Skeletal muscle tissue (tissue), 4 donors: Measurements from ENCODE around the gene SIAH2. TPM values are rescaled to one million over a fixed set of nuclear protein-coding genes. Genes with fewer than 3 reads are reported as not detected.
A peak's percentile ranks its signal among the peaks of the same experiment; 100 is the strongest.

Experiments
- H3K27ac ChIP-seq: one replicate; pipeline ENCODE4 v1.7.0; 2013; ENCODE audit warnings: mild to moderate bottlenecking, low read depth, low read length, inconsistent platforms
- H3K27me3 ChIP-seq, 3 donors: one replicate each; pipeline ENCODE4 v1.7.0; 2013; ENCODE audit warnings: low read length in 3 of 3; ENCODE audit not compliant: control insufficient read depth in 3 of 3, insufficient read depth in 3 of 3
- H3K36me3 ChIP-seq, 3 donors: one replicate each; pipeline ENCODE4 v1.7.0; 2013; ENCODE audit warnings: low read length in 3 of 3; ENCODE audit not compliant: control insufficient read depth in 3 of 3, insufficient read depth in 3 of 3
- H3K4me1 ChIP-seq, 3 donors: one replicate each; pipeline ENCODE4 v1.7.0; 2013; ENCODE audit warnings: low read length in 3 of 3, mild to moderate bottlenecking in 3 of 3; ENCODE audit not compliant: control insufficient read depth in 3 of 3, insufficient read depth in 3 of 3
- H3K4me3 ChIP-seq, 3 donors: one replicate each; pipeline ENCODE4 v1.7.0; 2013; ENCODE audit warnings: low read length in 3 of 3
- H3K9ac ChIP-seq, 3 donors: one replicate each; pipeline ENCODE4 v1.7.0; 2013; ENCODE audit warnings: low read length in 3 of 3, mild to moderate bottlenecking in 3 of 3, moderate library complexity in 2 of 3, low read depth in 1 of 3
- H3K9me3 ChIP-seq, 3 donors: one replicate each; pipeline ENCODE4 v1.7.0; 2013; ENCODE audit warnings: low read length in 3 of 3; ENCODE audit not compliant: control insufficient read depth in 3 of 3
- total RNA-seq: library from RNA; depleted of rRNA; stranded (reverse); fragments of >200 nt; gene quantifications from one replicate; pipeline ENCODE4 v1.2.3, GENCODE V29; 2014
- donor health status: Osteomylitis.

Gene SIAH2
- total RNA-seq, 1 donor from 2014 or later = 26.1 TPM

DNA sequence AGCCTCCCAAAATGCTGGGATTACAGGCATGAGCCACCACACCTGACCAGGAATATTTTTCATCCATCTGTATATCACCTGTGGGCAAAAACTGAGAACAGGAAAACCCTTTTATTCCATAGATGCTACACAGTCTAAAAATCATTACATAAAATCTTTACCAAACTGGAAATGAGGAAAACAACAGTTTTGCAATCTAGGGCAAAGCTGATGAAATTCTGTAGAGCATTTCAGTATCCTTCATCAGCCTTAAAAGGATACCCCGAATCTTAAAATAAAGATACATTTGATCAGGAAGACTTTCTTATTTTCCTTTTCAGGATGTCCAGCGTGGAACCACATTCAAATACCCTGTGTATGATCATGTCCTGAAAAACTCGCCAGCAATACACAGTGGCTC is 7.1 kb downstream of the SIAH2 start:
- peaks cover 32 to 37% (median 34%) of the 10 kb centered on the region in 3 donors for H3K4me1 ChIP-seq
- H3K27ac ChIP-seq = no peak overlapping the region
- peaks cover 0 to 7% (median 4%) of the 10 kb centered on the region in 3 donors for H3K36me3 ChIP-seq
- H3K9me3 ChIP-seq = no peaks in the 10 kb centered on the region
- no peak overlapping the region for H3K9ac ChIP-seq
- H3K4me3 ChIP-seq = no peak overlapping the region
- H3K27me3 ChIP-seq = no peaks in the 10 kb centered on the region

DNA sequence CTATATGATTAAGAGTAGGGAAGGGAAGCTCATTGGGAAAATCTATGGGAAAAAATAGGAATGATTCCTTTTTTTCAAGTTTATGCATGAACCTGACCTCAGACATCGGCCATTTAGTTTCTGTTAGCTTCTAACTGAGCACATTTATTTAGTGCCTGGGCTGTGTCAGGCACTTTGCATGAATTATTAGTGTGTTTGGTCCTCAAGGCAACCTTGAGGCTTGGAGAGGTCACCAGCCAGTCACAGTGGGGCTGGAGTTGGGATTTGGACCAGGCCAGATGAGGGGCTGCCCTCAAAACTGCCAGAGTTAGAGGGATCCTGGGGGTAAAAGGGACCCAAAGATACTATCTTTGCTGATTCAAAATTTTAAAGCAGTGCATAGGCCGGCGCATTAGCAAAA is 8.1 kb downstream of the SIAH2 start:
- no peak overlapping the region for H3K4me3 ChIP-seq
- peaks cover 0 to 7% (median 4%) of the 10 kb centered on the region in 3 donors for H3K36me3 ChIP-seq
- H3K9me3 ChIP-seq = no peaks in the 10 kb centered on the region
- no peak overlapping the region for H3K9ac ChIP-seq
- H3K27ac ChIP-seq = no peak overlapping the region
- no peaks in the 10 kb centered on the region for H3K27me3 ChIP-seq
- peaks cover 22 to 32% (median 29%) of the 10 kb centered on the region in 3 donors for H3K4me1 ChIP-seq

DNA sequence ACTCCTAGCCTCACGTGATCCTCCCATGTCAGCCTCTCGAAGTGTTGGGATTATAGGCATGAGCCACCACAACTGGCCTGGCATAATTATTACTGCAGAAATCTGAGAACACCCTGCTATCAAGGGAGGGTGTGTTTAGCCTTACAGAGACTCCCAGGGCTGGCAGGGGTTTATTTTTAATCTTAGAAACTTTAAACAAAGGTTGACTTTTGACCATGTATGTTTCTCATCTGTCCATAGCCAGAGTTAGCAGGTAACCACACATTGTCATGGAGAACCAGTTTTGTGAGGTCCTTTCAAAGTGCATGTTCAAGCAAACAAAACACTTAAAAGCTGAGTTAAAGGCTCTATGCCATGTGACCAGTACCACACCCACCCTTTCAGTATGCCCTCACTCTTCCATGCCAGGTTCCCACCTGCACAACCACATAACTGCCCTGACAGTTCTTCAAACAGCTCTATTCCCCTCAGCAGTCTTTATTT is 11.1 kb downstream of the SIAH2 start:
- H3K36me3 ChIP-seq = peaks cover 0 to 4% (median 4%) of the 10 kb centered on the region in 3 donors
- H3K27ac ChIP-seq = no peak overlapping the region
- H3K9ac ChIP-seq = no peak overlapping the region
- H3K27me3 ChIP-seq = no peaks in the 10 kb centered on the region
- H3K9me3 ChIP-seq = no peaks in the 10 kb centered on the region
- H3K4me1 ChIP-seq = peaks cover 12 to 28% (median 20%) of the 10 kb centered on the region in 3 donors
- H3K4me3 ChIP-seq = peak overlapping the region in 1 of 3 donors; percentile 4

DNA sequence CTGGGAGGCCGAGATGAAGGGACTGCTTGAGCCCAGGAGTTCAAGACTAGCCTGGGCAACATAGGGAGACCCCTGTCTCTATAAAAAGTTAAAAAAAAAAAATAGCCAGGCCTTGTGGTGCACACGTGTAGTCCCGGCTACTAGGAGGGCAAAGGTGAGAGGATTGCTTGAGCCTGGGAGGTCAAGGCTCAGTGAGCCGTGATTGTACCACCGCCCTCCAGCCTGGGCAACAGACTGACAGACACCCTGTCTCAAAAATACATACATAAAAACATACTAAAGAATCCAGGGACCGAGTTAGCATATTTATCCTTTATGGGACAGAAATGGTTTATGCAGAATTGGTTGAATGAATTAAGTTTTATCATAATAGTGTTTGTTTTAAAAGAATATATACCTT is 13.7 kb downstream of the SIAH2 start:
- no peak overlapping the region for H3K4me3 ChIP-seq
- H3K27me3 ChIP-seq = no peaks in the 10 kb centered on the region
- H3K9me3 ChIP-seq = no peaks in the 10 kb centered on the region
- peaks cover 9 to 33% (median 12%) of the 10 kb centered on the region in 3 donors for H3K4me1 ChIP-seq
- peaks cover 0 to 4% (median 4%) of the 10 kb centered on the region in 3 donors for H3K36me3 ChIP-seq
- H3K9ac ChIP-seq = no peak overlapping the region
- H3K27ac ChIP-seq = no peak overlapping the region

DNA sequence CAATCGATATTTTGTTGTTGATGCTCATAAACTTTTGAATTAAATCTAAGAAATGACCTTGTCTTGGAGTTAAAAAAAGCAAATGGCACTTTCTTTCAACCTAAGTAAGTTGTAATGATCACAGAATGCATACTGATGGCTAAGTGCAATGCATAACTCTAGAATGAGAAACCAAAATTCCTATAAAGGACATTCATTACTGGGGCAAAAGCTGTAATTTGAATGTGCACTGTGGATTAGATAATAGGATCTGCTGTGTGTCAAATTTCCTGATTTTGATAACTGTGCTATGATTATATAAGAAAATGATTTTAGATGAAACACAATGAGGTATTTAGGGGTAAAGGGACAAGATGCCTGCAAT is 14.3 kb downstream of the SIAH2 start:
- no peaks in the 10 kb centered on the region for H3K9me3 ChIP-seq
- H3K9ac ChIP-seq = no peak overlapping the region
- H3K36me3 ChIP-seq = peaks cover 0 to 4% (median 4%) of the 10 kb centered on the region in 3 donors
- peaks cover 9 to 37% (median 13%) of the 10 kb centered on the region in 3 donors for H3K4me1 ChIP-seq
- no peak overlapping the region for H3K4me3 ChIP-seq
- H3K27ac ChIP-seq = no peak overlapping the region
- H3K27me3 ChIP-seq = no peaks in the 10 kb centered on the region

DNA sequence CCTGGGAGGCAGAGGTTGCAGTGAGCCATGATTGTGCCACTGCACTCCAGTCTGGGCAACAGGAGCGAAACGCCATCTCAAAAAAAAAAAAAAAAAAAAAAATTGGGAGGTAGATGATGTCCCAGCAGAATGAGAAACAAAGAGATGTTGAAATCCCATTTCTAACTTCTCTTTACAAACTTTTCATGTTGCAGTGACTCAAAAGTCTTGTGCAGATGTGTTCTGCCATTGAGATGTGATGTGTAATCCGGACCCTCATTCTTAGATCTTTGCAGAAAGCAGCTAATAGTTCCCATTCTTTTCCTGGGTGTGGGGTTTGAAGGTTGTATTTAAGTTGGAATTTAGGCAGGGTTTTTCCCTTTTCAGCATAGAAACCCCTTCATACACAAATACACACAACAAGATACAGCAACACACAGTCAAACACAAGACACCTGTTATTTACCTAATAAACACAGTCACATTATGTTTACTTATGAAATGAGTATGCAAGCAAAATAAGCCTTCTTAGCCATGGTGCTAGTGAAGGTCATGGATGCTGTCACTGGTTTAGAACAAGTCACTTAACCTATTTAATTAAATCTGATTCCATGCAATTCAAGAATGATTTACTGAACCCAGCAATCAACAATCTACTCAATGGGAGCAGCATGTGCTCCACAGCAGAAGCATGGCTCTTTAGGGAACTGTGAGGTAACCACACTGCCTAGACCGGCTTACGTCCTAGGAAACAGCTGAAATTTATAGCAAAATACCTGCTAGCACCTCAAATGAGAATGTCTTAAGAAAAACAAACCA is 14.9 kb downstream of the SIAH2 start:
- Histone ChIP-seq H3K27ac (no peak overlapping the region), H3K36me3 (peaks cover 0 to 4% (median 2%) of the 10 kb centered on the region in 3 donors), H3K4me3 (no peak overlapping the region), H3K4me1 (peaks cover 9 to 39% (median 14%) of the 10 kb centered on the region in 3 donors), H3K9me3 (no peaks in the 10 kb centered on the region), H3K9ac (no peak overlapping the region), H3K27me3 (no peaks in the 10 kb centered on the region)

DNA sequence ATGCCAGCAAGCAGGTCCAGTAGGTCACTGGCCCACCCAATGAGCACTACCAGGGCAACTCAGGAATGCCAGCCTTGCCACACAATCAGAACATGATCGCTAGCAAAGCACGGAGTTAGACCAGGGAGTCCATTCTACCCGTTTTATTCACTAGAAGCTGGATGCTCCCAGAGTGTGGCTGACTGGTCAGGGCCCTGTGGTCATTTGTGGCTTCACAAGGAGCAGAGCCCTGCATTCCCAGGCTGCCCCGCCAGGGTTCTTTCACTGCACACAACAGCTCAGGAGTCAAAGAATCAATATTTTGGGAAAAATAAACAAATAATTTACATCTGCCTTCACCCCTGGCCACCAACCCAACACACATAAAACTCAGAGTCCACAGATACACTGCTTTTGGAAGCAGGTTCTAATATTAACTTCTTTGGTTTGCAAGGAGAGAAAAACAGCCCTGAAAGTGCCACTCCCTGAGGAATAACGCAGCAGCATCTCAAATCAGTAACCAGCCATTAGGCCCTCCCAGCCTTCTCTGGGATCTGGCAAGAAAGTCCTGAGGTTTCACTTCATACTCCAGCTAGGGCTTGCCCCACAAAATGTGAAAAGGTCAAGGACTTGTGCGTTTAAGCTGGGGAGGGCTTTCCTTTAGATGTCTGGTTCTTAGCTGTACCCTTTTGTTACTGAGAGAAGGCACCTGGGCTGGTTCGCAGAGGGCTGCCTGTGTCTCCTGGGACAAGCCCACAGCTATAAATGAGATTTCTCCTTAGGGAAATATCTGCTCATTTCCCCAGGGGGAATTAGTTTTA is 16.0 kb downstream of the SIAH2 start:
- Histone ChIP-seq H3K27me3 (no peaks in the 10 kb centered on the region), H3K4me1 (peaks cover 6 to 37% (median 13%) of the 10 kb centered on the region in 3 donors), H3K27ac (no peak overlapping the region), H3K9me3 (no peaks in the 10 kb centered on the region), H3K36me3 (peaks cover 5 to 6% (median 5%) of the 10 kb centered on the region in 3 donors), H3K9ac (no peak overlapping the region), H3K4me3 (no peak overlapping the region)

DNA sequence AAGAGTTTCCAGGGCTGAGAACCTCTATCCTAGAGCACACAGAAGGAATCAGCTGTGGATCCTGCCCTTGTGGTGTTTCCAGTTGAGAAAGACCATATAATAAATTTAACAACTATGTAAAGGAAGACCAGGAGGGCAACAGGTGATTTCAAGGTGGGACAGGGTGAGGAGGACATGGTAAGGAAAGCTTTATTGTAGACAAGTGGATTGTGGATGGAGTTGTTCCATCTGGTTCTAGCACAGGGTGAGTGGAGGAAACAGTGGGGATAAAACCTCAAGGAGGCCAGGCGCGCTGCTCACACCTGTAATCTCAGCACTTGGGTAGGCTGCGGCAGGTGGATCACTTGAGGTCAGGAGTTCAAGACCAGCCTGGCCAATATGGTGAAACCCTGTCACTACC is 17.1 kb downstream of the SIAH2 start:
- H3K27me3 ChIP-seq = no peaks in the 10 kb centered on the region
- H3K36me3 ChIP-seq = peaks cover 9 to 12% (median 11%) of the 10 kb centered on the region in 3 donors
- no peak overlapping the region for H3K4me3 ChIP-seq
- no peaks in the 10 kb centered on the region for H3K9me3 ChIP-seq
- H3K9ac ChIP-seq = no peak overlapping the region
- peaks cover 0 to 28% (median 8%) of the 10 kb centered on the region in 3 donors for H3K4me1 ChIP-seq
- H3K27ac ChIP-seq = no peak overlapping the region

DNA sequence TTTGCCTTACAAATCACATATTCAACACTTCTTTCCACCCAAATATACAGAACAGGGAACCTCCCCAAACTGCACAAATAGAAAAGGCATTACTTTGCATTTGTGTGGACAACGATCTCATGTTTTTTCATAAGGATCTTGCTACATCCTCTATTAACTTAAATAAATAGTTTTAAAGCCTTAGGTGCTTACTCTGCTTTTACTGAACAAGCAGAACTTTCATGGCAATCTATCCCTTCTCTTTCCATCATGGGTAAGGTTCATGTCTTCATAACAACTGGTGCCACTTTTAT is 18.1 kb downstream of the SIAH2 start:
- Histone ChIP-seq H3K36me3 (peaks cover 9 to 12% (median 11%) of the 10 kb centered on the region in 3 donors), H3K27ac (no peak overlapping the region), H3K9me3 (no peaks in the 10 kb centered on the region), H3K9ac (peak overlapping the region in 1 of 3 donors; percentile 25), H3K27me3 (no peaks in the 10 kb centered on the region), H3K4me3 (no peak overlapping the region), H3K4me1 (peaks cover 0 to 24% (median 4%) of the 10 kb centered on the region in 3 donors)
